Smooth muscle cell (in vitro differentiated cells): ENCODE data around the gene TANGO2. TPM values are rescaled to one million over a fixed set of nuclear protein-coding genes. Genes with fewer than 3 reads are reported as not detected.

ENCODE experiments used
- DNase-seq: peaks from one replicate; lab custom pipeline; 2025; ENCODE audit not compliant: unreplicated experiment; lab: John Stamatoyannopoulos, UW
- H2AFZ ChIP-seq: fragments of 200-600 bp; sonication (generic); 2 replicates; pipeline ENCODE4 v1.6.0; 2016; ENCODE audit warnings: antibody characterized with exemption, low read depth, mild to moderate bottlenecking
- H3F3A ChIP-seq: fragments of 200-600 bp; sonication (generic); 2 replicates; pipeline ENCODE4 v1.6.0; 2017; ENCODE audit warnings: antibody characterized with exemption, low read depth
- H3K27ac ChIP-seq: fragments of 200-600 bp; sonication (generic); 2 replicates; pipeline ENCODE4 v1.5.1; 2016; ENCODE audit warnings: low read depth, mild to moderate bottlenecking
- H3K27me3 ChIP-seq: fragments of 200-600 bp; sonication (generic); 2 replicates; pipeline ENCODE4 v1.6.1; 2016; ENCODE audit warnings: low read depth, mild to moderate bottlenecking
- H3K36me3 ChIP-seq: fragments of 200-600 bp; sonication (generic); 2 replicates; pipeline ENCODE4 v1.5.1; 2016; ENCODE audit warnings: low read depth
- H3K4me1 ChIP-seq: fragments of 200-600 bp; sonication (generic); 2 replicates; pipeline ENCODE4 v1.5.1; 2016; ENCODE audit warnings: low read depth
- H3K4me2 ChIP-seq: fragments of 200-600 bp; sonication (generic); 2 replicates; pipeline ENCODE4 v1.6.0; 2016; ENCODE audit warnings: mild to moderate bottlenecking
- H3K4me3 ChIP-seq: fragments of 200-600 bp; sonication (generic); 2 replicates; pipeline ENCODE4 v1.5.1; 2016; ENCODE audit warnings: mild to moderate bottlenecking
- H3K79me2 ChIP-seq: fragments of 200-600 bp; sonication (generic); 2 replicates; pipeline ENCODE4 v1.6.0; 2016; ENCODE audit warnings: low read depth, mild to moderate bottlenecking
- H3K9ac ChIP-seq: fragments of 200-600 bp; sonication (generic); 2 replicates; pipeline ENCODE4 v1.6.0; 2016; ENCODE audit warnings: low read depth
- H3K9me3 ChIP-seq: fragments of 200-600 bp; sonication (generic); replicated peaks from 2 replicates; pipeline ENCODE4 v1.5.1; 2016; ENCODE audit warnings: low read depth
- H4K20me1 ChIP-seq: fragments of 200-600 bp; sonication (generic); 2 replicates; pipeline ENCODE4 v1.6.0; 2016; ENCODE audit warnings: low read depth
- WGBS: methylation state at CpG from one replicate; pipeline ENCODE4 v1.1.7; 2016; ENCODE audit warnings: low lambda C conversion rate; 5-methylcytosine and 5-hydroxymethylcytosine counted together
- polyA plus RNA-seq: library from polyadenylated mRNA; unstranded; fragments of >200 nt; fragmentation: Nextera tagmentation; extraction: Ambion mirVana; gene quantifications from 2 replicates; pipeline ENCODE4 v1.2.1, GENCODE V29; 2016
- total RNA-seq: library from RNA; depleted of rRNA; stranded (reverse); fragments of >200 nt; gene quantifications from 2 replicates; pipeline ENCODE4 v1.2.3, GENCODE V29; 2014
- TF ChIP-seq, protein P1 (sequence below): fragments of 200-600 bp; sonication (generic); IDR thresholded peaks from 2 replicates; pipeline ENCODE4 v1.5.1; 2017; ENCODE audit warnings: borderline replicate concordance, mild to moderate bottlenecking, antibody characterized with exemption; ENCODE audit not compliant: insufficient read depth, poor library complexity, severe bottlenecking

Gene TANGO2
- total and polyA plus RNA-seq, 2 experiments from 2014 or later = 10.8 to 14.7 TPM

DNA sequence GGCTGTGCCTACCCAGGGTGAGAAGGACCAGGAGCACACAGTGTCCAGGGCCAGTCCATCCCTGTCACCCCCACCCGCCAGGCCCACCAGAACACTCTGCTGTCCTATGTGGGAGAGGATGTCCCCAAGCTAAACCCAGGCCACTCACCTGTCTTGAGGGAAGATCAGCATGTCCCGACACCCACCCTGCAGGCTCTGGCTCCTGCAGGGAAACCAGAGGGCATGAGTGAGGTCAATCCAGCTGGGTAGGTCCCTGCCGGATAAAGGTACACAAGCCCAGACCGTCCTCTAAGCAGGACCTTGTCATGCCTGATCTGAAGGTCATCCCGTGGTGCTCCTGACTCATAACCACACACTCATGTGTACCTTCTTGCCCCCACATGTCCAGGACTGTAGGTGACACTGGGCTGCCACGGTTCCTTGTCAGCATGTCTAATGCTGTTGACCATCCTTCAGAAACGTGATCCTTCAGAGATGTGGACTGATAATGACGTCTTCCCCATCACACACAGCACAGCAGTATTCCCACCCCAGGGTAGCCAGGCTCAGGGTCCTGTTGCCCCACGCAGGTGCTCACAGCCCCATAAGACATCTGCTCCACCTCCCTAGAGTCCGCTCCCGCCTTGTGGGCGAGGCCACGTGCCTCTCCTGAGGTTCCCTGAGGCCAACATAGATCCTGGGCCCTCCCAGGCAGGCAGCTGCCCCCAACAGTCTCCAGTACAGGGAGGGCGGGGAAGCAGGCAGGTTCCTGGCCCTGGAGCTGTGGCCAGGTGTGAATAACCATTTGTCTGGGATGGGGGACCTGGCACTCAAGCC, 10.4 kb upstream of the TANGO2 start:
- Histone ChIP-seq H3K27ac (no peak overlapping the region), H3K4me1 (no peaks in the 10 kb centered on the region), H3K27me3 (peaks cover 12% of the 10 kb centered on the region), H4K20me1 (no peaks in the 10 kb centered on the region), H3F3A (no peaks in the 10 kb centered on the region), H2AFZ (no peak overlapping the region), H3K9ac (no peak overlapping the region), H3K79me2 (no peaks in the 10 kb centered on the region), H3K4me3 (no peak overlapping the region), H3K9me3 (no peaks in the 10 kb centered on the region), H3K36me3 (no peaks in the 10 kb centered on the region), H3K4me2 (no peak overlapping the region)
- DNase-seq = no peak
- TF ChIP-seq, protein P1, sequence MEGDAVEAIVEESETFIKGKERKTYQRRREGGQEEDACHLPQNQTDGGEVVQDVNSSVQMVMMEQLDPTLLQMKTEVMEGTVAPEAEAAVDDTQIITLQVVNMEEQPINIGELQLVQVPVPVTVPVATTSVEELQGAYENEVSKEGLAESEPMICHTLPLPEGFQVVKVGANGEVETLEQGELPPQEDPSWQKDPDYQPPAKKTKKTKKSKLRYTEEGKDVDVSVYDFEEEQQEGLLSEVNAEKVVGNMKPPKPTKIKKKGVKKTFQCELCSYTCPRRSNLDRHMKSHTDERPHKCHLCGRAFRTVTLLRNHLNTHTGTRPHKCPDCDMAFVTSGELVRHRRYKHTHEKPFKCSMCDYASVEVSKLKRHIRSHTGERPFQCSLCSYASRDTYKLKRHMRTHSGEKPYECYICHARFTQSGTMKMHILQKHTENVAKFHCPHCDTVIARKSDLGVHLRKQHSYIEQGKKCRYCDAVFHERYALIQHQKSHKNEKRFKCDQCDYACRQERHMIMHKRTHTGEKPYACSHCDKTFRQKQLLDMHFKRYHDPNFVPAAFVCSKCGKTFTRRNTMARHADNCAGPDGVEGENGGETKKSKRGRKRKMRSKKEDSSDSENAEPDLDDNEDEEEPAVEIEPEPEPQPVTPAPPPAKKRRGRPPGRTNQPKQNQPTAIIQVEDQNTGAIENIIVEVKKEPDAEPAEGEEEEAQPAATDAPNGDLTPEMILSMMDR = no peak
- 84% methylated on average over 14 of the region's 14 CpGs for WGBS

DNA sequence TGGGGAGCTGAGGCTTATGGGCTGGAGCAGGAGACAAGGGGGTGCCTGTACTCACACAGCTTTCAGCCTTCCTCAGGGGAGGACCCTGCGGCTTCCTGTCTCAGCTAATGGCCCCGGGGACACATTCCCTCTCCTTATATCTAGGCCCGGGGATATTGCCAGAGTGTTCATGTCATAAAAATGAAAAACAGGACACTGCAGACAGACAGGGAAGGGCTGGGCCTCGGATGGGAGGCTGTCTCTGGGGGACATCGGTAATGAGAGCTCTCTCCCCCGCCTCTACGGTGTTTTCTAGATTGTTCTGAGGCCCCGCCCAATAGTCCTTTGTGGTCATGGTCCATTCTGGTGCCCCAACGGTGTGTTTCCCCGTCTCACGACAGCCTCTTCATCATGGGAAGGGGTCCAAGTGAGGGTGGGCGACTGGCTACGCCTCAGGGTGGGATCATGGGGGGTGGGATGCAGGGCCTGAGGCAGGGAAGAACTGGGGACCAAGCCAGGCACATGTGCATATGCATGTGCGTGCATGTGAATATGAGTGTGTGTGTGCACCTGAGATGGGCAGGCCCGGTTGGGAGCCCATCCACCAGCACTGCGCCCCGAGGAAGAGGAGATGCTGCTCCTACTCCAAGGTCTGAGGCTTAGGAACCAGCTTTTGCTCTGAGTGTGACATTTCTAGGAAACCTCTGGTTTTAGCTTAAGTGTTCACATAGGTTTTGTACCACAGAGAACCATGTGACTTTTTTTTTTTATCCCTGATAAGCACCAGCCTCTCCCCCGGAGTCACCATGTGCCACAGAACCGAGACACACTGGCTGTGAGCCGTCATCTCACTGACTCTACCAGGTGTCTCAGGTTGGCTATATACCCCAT, 9.6 kb upstream of the TANGO2 start:
- 88% methylated on average over 20 of the region's 20 CpGs for WGBS
- Histone ChIP-seq H4K20me1 (no peaks in the 10 kb centered on the region), H3K4me1 (peaks cover 5% of the 10 kb centered on the region), H3K79me2 (no peaks in the 10 kb centered on the region), H2AFZ (no peak overlapping the region), H3K9ac (no peak overlapping the region), H3K27me3 (peaks cover 21% of the 10 kb centered on the region), H3K4me3 (no peak overlapping the region), H3K36me3 (no peaks in the 10 kb centered on the region), H3F3A (no peaks in the 10 kb centered on the region), H3K4me2 (no peak overlapping the region), H3K27ac (no peak overlapping the region), H3K9me3 (no peaks in the 10 kb centered on the region)
- TF ChIP-seq, protein P1 = no peak
- DNase-seq = no peak

DNA sequence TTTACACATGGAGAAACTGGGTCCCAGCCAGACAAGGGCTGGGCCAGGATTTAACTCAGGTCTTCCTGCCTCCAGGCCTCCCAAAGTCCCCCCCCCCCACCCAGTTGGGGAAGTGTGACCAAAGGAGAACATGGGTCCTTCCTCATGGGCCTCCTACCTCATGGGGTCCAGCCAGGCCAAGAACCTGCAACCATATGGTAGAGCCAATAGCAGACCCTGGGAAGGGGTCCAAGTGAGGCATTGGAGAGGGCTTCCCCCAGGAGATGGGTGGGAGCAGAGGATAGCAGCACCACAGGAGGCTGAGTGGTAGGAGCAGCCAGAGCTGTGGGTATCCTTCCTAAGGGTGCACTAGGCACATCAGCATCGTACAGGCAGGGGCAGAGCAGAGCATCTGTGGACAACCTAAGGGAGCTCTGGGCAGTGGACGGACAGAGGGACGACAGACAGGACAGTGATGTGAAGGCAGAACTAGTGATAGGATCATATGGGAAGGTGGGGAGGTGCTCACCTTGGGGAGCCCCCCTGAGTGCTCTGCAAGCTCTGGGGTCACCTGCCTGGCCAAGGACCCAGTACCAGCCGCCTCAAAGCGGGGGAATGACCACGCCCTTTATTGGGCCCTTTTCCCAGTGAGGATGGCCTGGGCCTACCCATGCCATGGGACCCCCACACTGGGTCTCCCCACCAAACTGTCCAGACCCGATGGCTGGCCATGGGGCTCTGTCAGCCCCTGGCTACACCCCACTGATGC, 8.7 kb upstream of the TANGO2 start:
- H2AFZ ChIP-seq = no peak overlapping the region
- no peak overlapping the region for H3K9ac ChIP-seq
- TF ChIP-seq, protein P1 = no peak
- H3F3A ChIP-seq = no peaks in the 10 kb centered on the region
- H3K4me1 ChIP-seq = peaks cover 5% of the 10 kb centered on the region
- H3K9me3 ChIP-seq = no peaks in the 10 kb centered on the region
- no peak for DNase-seq
- H3K4me2 ChIP-seq = no peak overlapping the region
- no peaks in the 10 kb centered on the region for H4K20me1 ChIP-seq
- no peak overlapping the region for H3K27ac ChIP-seq
- H3K27me3 ChIP-seq = peaks cover 23% of the 10 kb centered on the region
- no peaks in the 10 kb centered on the region for H3K36me3 ChIP-seq
- WGBS = 97% methylated on average over 7 of the region's 7 CpGs
- H3K79me2 ChIP-seq = no peaks in the 10 kb centered on the region
- H3K4me3 ChIP-seq = no peak overlapping the region
